Effector memory CD8-positive, alpha-beta T cell (primary cell): Measurements from ENCODE around the gene CHMP1A.

Source experiments
- ATAC-seq: fragments of 150-1000 bp; cut with Tn5 transposase; replicated peaks from 2 replicates; pipeline ENCODE4 v1.10.0; 2021; ENCODE audit warnings: mild to moderate bottlenecking, moderate library complexity
- DNase-seq, 3 experiments: peaks; one replicate each; pipeline ENCODE4 v3.0.0; 2021
- H3K27ac Mint-ChIP-seq, 2 donors: one replicate each; pipeline ENCODE4 v1.8.0; 2022; ENCODE audit warnings: mild to moderate bottlenecking in 2 of 2, mixed read lengths in 2 of 2, moderate library complexity in 2 of 2
- H3K27me3 Mint-ChIP-seq, 2 donors: one replicate each; pipeline ENCODE4 v1.8.0; 2022; ENCODE audit warnings: mixed read lengths in 2 of 2
- H3K36me3 Mint-ChIP-seq: one replicate; pipeline ENCODE4 v1.8.0; 2022; ENCODE audit warnings: mild to moderate bottlenecking, moderate library complexity, mixed read lengths; ENCODE audit not compliant: insufficient read depth
- H3K4me1 Mint-ChIP-seq, 2 donors: one replicate each; pipeline ENCODE4 v1.8.0; 2022; ENCODE audit warnings: low read depth in 2 of 2, mixed read lengths in 2 of 2
- H3K4me3 Mint-ChIP-seq, 2 donors: one replicate each; pipeline ENCODE4 v1.8.0; 2022; ENCODE audit warnings: mild to moderate bottlenecking in 2 of 2, mixed read lengths in 2 of 2, moderate library complexity in 2 of 2
- H3K9me3 Mint-ChIP-seq, 2 donors: one replicate each; pipeline ENCODE4 v1.8.0; 2022; ENCODE audit warnings: mixed read lengths in 2 of 2

The CHMP1A gene

DNA sequence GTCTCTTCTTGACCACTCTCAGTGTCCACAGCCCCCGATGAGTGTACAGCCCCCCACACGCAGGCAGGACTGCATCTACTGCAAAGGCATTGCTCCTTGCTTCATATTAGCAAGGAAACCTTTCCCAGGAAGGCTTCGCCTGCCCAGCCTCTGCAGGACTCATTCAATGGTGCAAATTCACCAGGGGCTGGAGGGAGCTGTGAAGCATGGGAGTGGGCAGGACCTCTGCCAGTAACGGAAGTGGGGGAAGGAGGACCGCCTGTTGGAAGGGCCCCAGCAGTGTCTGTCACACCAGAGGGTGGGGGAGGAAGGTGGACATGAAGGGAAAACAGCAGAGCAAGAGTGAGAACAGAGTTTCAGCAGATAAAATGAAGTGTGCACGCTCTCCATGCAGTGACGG lies 2.6 kb upstream of the CHMP1A start:
- Mint-ChIP-seq H3K27me3 (no peaks in the 10 kb centered on the region), H3K4me1 (peaks cover 16 to 24% of the 10 kb centered on the region in 2 donors), H3K4me3 (no peak overlapping the region), H3K27ac (no peak overlapping the region), H3K9me3 (no peaks in the 10 kb centered on the region), H3K36me3 (peaks cover 44% of the 10 kb centered on the region)
- no peak for ATAC-seq
- no peak for DNase-seq

DNA sequence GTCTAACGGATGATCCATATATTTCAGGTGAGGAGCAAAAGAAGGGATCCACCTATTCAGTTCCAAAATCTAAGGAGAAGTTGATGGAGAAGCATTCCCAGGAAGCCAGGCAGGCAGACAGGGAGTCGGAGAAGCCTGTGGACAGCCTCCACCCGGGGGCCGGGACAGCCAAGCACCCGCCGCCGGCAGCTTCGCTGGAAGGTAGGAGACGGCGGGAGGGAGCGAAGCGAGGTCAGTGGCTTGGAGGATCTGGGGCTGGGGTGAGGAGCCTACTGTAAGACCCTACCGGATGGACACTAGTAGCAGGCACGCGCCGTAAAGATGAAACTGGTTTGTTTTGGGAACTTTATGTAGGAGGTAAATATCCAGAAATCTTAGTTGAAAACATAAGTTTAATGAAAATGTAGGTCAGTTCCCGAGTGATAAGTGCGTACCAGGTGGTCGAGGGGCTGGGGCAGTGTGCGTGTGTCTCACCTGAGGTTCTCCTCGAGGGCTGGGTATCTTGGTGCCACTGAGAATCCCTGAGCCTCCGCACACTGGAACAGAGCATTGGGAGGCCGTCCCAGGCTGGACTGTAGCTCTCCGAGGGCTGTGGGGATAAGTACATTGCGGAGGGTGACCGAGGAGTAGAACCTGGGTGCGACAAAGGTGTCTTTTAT lies 842 bp upstream of the CHMP1A start:
- peaks cover 52% of the 10 kb centered on the region for H3K36me3 Mint-ChIP-seq

DNA sequence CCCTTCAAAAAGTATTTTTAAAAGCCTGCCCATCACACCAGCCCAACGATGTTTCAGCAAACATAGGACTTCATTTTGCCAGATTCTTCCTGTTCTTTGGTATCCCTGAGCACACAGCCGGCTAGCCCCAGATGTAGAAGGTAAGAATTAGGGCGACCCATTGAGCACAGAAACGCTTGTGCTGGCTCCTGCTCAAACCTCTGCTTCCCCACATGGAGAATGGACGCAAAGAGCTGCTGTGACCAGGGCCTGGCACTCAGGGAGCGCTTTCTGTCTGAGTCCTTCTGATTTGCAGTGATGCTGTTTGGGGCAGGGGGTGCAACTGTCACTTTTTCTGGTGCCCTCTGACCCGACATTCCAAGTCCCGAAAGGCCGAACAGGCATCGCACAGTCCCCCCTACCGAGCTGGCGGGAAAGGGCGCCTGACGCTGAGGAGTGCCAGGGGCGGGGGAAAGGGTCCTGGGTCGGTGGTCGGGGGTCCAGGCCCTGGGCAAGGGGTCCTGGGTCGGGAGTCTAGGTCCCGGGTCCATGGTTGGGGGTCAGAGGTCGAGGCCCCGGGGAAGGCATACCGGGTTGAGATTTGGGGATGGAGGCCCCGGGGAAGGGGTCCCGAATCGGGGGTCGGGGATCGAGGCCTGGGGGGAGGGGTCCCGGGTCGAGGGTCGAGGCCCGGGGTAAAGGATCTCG lies 930 bp downstream of the CHMP1A start:
- H3K4me3 Mint-ChIP-seq, result peak overlapping the region; percentile 81 to 88
- H3K36me3 Mint-ChIP-seq, result peaks cover 50% of the 10 kb centered on the region
- peaks cover 20 to 28% of the 10 kb centered on the region in 2 donors for H3K4me1 Mint-ChIP-seq
- H3K27ac Mint-ChIP-seq, result peak overlapping the region; percentile 88 to 92
- H3K27me3 Mint-ChIP-seq, result no peaks in the 10 kb centered on the region
- no peaks in the 10 kb centered on the region for H3K9me3 Mint-ChIP-seq
- no peak for ATAC-seq
- DNase-seq, result no peak

More for the DNA sequence above, 842 bp upstream of the CHMP1A start:
- Mint-ChIP-seq H3K27me3 (no peaks in the 10 kb centered on the region), H3K4me3 (peak overlapping the region; percentile 81 to 88), H3K9me3 (no peaks in the 10 kb centered on the region), H3K4me1 (peaks cover 20 to 28% of the 10 kb centered on the region in 2 donors), H3K27ac (peak overlapping the region; percentile 88 to 92)
- no peak for ATAC-seq
- DNase-seq, result no peak

DNA sequence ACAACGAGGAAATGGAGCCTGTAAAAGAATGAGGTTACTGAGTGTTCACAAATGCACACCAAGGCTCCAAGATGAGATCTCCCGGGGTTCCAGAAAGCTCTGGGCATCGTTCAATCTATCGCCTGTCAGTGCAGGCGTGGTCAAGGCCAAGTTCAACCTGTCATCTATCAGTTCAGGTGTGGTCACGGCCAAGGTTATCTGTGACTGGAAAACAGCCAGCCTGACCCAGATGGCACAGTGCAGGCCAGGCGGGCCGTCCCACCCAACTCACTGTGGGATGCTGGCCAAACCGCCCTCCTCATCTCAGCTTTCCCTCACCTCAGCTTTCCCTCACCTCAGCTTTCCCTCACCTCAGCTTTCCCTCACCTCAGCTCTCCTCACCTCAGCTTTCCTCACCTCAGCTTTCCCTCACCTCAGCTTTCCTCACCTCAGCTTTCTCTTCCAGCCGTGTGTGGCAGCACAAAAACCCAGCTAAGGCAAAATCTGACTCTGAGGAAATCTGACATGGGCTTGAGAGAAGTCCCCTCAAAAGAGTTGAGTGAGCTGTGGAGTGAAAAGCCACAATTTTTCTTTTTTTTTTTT lies 2.4 kb downstream of the CHMP1A start:
- ATAC-seq, result no peak
- Mint-ChIP-seq H3K4me1 (peaks cover 20 to 26% of the 10 kb centered on the region in 2 donors), H3K27ac (peak overlapping the region in 1 of 2 donors; percentile 92), H3K4me3 (peak overlapping the region; percentile 81 to 88), H3K27me3 (no peaks in the 10 kb centered on the region), H3K36me3 (peaks cover 54% of the 10 kb centered on the region), H3K9me3 (no peaks in the 10 kb centered on the region)
- DNase-seq, result no peak

DNA sequence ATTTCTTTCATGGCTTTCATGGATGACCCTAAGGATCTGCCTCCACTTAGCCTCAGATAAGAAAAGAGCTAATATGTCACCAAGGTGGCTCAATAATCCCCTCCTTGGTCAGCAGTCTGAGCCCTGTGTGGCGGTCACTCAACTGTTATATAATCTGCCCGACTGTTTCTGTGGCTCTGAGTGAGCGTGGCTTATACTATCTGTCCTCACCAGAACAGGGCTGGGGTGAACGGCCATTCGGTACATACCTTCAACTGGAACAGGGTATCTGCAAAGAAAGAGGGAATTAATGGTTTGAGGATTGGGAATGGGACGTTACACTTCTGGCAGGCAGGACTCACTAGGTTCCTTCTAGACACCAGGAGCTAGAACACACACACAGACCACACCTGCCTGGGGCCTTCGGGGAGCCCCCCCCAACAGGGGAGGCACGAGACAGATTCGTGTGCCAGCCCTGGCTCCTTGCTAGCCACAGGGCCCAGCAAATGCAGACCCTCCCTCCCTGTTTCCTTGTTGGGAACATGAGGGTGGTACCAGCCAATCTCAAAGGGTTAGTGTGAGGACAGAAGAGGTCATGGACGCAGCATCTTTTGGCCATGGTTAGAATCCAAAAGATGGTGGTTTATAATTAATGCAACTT lies 3.7 kb downstream of the CHMP1A start:
- peaks cover 63% of the 10 kb centered on the region for H3K36me3 Mint-ChIP-seq
- peaks cover 20 to 24% of the 10 kb centered on the region in 2 donors for H3K4me1 Mint-ChIP-seq
- DNase-seq, result no peak
- no peaks in the 10 kb centered on the region for H3K27me3 Mint-ChIP-seq
- no peak for ATAC-seq
- no peak overlapping the region for H3K27ac Mint-ChIP-seq
- no peak overlapping the region for H3K4me3 Mint-ChIP-seq
- H3K9me3 Mint-ChIP-seq, result no peaks in the 10 kb centered on the region

DNA sequence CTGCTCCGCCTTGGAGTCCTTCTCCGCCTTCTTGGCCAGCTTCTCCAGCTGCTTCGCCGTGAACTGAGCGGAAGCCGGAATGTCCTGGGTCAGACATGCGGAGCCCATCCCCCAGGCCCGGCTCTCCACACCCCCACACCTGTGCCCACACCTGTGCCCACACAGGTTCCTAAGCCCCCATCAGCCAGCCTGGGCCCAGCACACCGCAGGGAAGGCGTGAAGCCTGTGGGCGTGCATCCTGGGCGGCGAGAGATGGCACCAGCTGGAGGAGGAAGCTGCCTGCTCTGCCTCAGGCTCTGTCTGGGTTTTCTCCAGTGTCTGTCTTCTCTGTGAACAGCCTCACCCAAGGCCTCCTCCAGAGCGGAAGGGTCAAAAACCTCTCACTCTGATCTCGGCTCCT lies 5.9 kb downstream of the CHMP1A start:
- Mint-ChIP-seq H3K4me3 (no peak overlapping the region), H3K9me3 (no peaks in the 10 kb centered on the region), H3K27ac (peak overlapping the region in 1 of 2 donors; percentile 60), H3K36me3 (peaks cover 65% of the 10 kb centered on the region), H3K4me1 (peaks cover 11 to 14% of the 10 kb centered on the region in 2 donors), H3K27me3 (no peaks in the 10 kb centered on the region)
- DNase-seq (no peak), ATAC-seq (no peak)

DNA sequence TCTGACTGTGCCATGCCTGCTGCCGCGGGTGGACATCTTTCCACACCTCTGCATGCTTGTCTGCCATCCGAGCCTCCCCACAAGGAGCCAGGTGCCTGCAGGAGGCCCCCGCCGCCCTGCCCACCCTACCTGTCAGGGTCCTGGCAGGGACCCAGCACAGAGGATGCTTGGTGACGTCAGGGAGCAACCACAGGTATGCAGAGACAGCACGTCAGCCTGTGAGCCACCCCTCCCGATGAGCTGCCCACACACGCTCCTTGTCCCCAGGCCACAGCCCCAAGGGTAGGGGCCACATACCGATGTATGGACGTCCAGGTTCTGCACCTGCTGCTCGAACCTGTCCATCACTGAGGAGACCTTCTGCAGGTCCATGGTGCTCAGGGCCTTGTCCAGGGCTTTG lies 10.6 kb downstream of the CHMP1A start:
- Mint-ChIP-seq H3K27ac (peak overlapping the region; percentile 49 to 53), H3K36me3 (peaks cover 58% of the 10 kb centered on the region), H3K4me3 (no peak overlapping the region), H3K27me3 (no peaks in the 10 kb centered on the region), H3K9me3 (no peaks in the 10 kb centered on the region), H3K4me1 (no peaks in the 10 kb centered on the region)
- DNase-seq (no peak), ATAC-seq (no peak)

DNA sequence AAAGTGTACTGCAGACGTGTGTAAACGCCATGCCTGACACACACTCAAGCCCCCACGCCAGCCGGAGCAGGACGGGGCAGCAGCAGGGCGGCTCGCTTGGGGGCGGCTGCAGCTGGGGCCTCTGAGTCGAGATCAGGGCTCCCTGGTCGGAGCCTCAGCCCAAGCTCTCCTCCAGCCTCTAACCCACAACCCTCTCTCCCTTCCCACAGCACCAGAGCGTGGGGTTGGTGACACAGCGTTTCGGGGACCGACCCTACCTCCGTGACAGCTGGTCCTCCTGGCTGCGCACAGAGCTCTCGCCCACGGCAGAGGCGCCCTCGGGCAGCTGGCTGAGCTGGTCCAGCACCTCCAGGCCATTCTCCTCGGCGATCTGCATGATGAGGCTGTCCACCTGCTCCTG lies 11.2 kb downstream of the CHMP1A start:
- H3K27me3 Mint-ChIP-seq, result no peaks in the 10 kb centered on the region
- DNase-seq, result no peak
- H3K9me3 Mint-ChIP-seq, result no peaks in the 10 kb centered on the region
- peaks cover 0 to under 1% of the 10 kb centered on the region in 2 donors for H3K4me1 Mint-ChIP-seq
- peaks cover 57% of the 10 kb centered on the region for H3K36me3 Mint-ChIP-seq
- no peak overlapping the region for H3K27ac Mint-ChIP-seq
- no peak overlapping the region for H3K4me3 Mint-ChIP-seq
- ATAC-seq, result no peak

GRCh38 chr16:89645122-89645521 lies 12.4 kb downstream of the CHMP1A start:
- Mint-ChIP-seq H3K36me3 (peaks cover 54% of the 10 kb centered on the region), H3K4me3 (no peak overlapping the region), H3K27ac (peak overlapping the region in 1 of 2 donors; percentile 29), H3K4me1 (peaks cover 8 to 10% of the 10 kb centered on the region in 2 donors), H3K27me3 (no peaks in the 10 kb centered on the region), H3K9me3 (no peaks in the 10 kb centered on the region)
- ATAC-seq (no peak), DNase-seq (no peak)

DNA sequence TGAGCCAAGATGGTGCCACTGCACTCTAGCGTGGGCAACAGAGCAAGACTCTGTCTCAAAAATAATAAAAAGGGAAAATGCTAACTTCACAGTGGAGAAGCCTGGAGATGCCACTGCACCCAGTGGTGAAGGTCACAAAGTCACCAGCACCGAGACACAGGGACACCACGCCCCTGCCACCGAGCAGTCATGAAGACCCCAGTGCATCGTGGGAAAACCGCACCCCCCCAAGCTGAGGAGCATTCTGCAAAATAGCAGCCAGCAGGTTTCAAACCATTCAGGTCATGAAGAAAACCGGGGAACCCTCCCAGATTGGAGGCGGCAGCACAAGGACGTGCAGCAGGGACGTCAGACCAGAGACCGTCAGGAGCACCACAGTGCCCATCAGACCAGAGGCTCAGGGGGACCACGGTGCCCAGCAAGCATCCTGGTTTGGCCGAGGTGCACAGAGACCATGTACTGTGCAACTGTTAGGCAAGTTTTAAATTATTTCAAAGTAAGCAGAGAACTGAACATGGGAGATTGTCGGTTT lies 13.7 kb downstream of the CHMP1A start:
- no peak overlapping the region for H3K4me3 Mint-ChIP-seq
- H3K9me3 Mint-ChIP-seq, result no peaks in the 10 kb centered on the region
- ATAC-seq (no peak), DNase-seq (no peak)
- peak overlapping the region; percentile 54 to 77 for H3K27ac Mint-ChIP-seq
- H3K36me3 Mint-ChIP-seq, result peaks cover 44% of the 10 kb centered on the region
- H3K27me3 Mint-ChIP-seq, result no peaks in the 10 kb centered on the region
- peaks cover 8 to 10% of the 10 kb centered on the region in 2 donors for H3K4me1 Mint-ChIP-seq

GRCh38 chr16:89642574-89642973 lies 14.9 kb downstream of the CHMP1A start:
- Mint-ChIP-seq H3K4me3 (no peak overlapping the region), H3K36me3 (peaks cover 38% of the 10 kb centered on the region), H3K9me3 (no peaks in the 10 kb centered on the region), H3K4me1 (peaks cover 8 to 10% of the 10 kb centered on the region in 2 donors), H3K27me3 (no peaks in the 10 kb centered on the region), H3K27ac (no peak overlapping the region)
- ATAC-seq, result no peak
- DNase-seq, result no peak

GRCh38 chr16:89641458-89642119 lies 15.9 kb downstream of the CHMP1A start:
- DNase-seq (no peak), ATAC-seq (no peak)
- no peaks in the 10 kb centered on the region for H3K9me3 Mint-ChIP-seq
- H3K36me3 Mint-ChIP-seq, result peaks cover 31% of the 10 kb centered on the region
- H3K27ac Mint-ChIP-seq, result peak overlapping the region in 1 of 2 donors; percentile 56
- H3K4me1 Mint-ChIP-seq, result peaks cover 8 to 10% of the 10 kb centered on the region in 2 donors
- H3K4me3 Mint-ChIP-seq, result peak overlapping the region; percentile 78
- no peaks in the 10 kb centered on the region for H3K27me3 Mint-ChIP-seq

DNA sequence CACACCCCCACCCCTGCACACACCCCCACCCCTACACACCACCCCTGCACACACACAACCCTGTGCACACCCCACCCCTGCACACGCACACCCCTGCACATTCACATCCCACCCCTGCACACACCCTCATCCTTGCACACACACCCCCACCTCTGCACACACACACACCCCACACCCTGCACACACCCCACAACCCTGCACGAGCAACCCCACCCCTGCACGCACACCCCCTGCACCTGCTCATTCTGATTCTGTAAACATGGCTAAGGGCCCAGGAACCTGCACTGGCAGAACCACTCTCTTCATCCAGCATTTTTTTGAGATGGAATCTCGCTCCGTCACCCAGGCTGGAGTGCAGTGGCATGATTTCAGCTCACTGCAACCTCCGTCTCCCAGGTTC lies 18.1 kb downstream of the CHMP1A start:
- Mint-ChIP-seq H3K27me3 (peaks cover 0 to 14% of the 10 kb centered on the region in 2 donors), H3K9me3 (no peaks in the 10 kb centered on the region), H3K36me3 (peaks cover 16% of the 10 kb centered on the region), H3K27ac (no peak overlapping the region), H3K4me3 (no peak overlapping the region), H3K4me1 (peaks cover 8 to 10% of the 10 kb centered on the region in 2 donors)
- ATAC-seq, result no peak
- no peak for DNase-seq
